Ishikawa (cell line): ENCODE results near the gene DCTN1.

Source experiments
- CEBPB ChIP-seq: IDR thresholded peaks from 2 replicates; pipeline ENCODE4 v1.6.1; 2012
- CREB1 ChIP-seq: IDR thresholded peaks from 2 replicates; pipeline ENCODE4 v1.6.1; 2012; ENCODE audit warnings: low read depth
- EGR1 ChIP-seq: IDR thresholded peaks from 2 replicates; pipeline ENCODE4 v1.6.1; 2012
- EP300 ChIP-seq: IDR thresholded peaks from 2 replicates; pipeline ENCODE4 v1.6.1; 2012; ENCODE audit warnings: borderline replicate concordance
- FOXM1 ChIP-seq: IDR thresholded peaks from 2 replicates; pipeline ENCODE4 v1.6.1; 2012; ENCODE audit warnings: low read depth, borderline replicate concordance
- NFIC ChIP-seq: IDR thresholded peaks from 2 replicates; pipeline ENCODE4 v1.6.1; 2012
- RAD21 ChIP-seq: IDR thresholded peaks from 2 replicates; pipeline ENCODE4 v1.6.1; 2012; ENCODE audit warnings: low read depth
- TAF1 ChIP-seq: IDR thresholded peaks from 2 replicates; pipeline ENCODE4 v1.6.1; 2012; ENCODE audit warnings: low read depth, mild to moderate bottlenecking
- TCF12 ChIP-seq: IDR thresholded peaks from 2 replicates; pipeline ENCODE4 v1.6.1; 2012; ENCODE audit warnings: low read depth
- TEAD4 ChIP-seq: IDR thresholded peaks from 2 replicates; pipeline ENCODE4 v1.6.1; 2012
- YY1 ChIP-seq: IDR thresholded peaks from 2 replicates; pipeline ENCODE4 v1.6.1; 2012; ENCODE audit warnings: low read depth
- ZBTB7A ChIP-seq: IDR thresholded peaks from 2 replicates; pipeline ENCODE4 v1.6.1; 2012; ENCODE audit warnings: low read depth
- TF ChIP-seq, protein P1 (sequence below): IDR thresholded peaks from 2 replicates; pipeline ENCODE4 v1.6.1; 2012
- TF ChIP-seq, protein P2 (sequence below): IDR thresholded peaks from 2 replicates; pipeline ENCODE4 v1.6.1; 2012
- TF ChIP-seq, protein P3 (sequence below): IDR thresholded peaks from 2 replicates; pipeline ENCODE4 v1.6.1; 2012; ENCODE audit warnings: low read depth, mild to moderate bottlenecking

Gene DCTN1

DNA sequence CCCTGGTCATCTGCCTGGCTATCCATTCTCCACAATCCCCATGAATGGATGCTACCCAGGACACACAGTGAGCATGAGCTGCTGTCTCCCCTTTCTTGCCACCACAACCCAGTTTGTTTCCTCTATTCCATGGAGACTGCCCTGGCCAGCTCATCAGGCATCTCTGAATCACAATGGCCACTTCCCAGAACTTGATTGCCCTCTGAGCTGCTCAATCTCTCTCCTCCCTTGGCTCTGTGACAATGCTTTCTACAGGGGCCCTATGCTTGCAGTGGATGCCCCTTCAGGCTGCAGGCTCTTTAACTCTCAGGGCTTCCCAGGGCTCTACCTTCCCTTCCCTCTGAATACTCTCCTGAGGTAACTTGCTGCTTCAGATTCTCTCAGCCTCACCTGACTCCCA, 22.5 kb downstream of the DCTN1 start:
- TF ChIP-seq RAD21 (no peak), CEBPB (no peak), TCF12 (no peak)
- TF ChIP-seq, protein P1, sequence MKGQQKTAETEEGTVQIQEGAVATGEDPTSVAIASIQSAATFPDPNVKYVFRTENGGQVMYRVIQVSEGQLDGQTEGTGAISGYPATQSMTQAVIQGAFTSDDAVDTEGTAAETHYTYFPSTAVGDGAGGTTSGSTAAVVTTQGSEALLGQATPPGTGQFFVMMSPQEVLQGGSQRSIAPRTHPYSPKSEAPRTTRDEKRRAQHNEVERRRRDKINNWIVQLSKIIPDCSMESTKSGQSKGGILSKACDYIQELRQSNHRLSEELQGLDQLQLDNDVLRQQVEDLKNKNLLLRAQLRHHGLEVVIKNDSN: no peak

DNA sequence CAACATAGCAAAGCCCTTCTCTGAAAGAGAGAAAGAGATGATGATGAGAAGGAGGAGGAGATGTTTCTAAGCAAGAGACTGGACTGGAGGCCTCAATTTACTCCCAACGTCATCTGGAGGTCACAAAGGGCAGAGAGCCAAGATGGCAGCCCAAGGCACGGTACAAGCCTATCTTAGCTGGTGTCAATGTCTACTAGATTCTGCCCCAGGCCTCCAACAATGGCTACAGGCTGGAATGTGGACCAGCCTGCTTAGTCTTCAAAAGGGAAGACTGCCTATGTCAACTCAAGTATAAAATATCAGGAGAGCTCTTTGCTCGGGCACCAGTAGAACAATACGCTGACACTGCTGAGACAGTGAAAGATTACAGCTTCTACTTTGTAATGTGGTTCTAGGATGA, 30.2 kb downstream of the DCTN1 start:
- TF ChIP-seq ZBTB7A: no peak
- TF ChIP-seq FOXM1: no peak
- TF ChIP-seq TAF1: no peak
- TF ChIP-seq RAD21: no peak
- TF ChIP-seq EGR1: no peak
- TF ChIP-seq YY1: no peak
- TF ChIP-seq TCF12: no peak
- TF ChIP-seq NFIC: no peak
- TF ChIP-seq, protein P1: no peak
- no peak for TF ChIP-seq TEAD4
- TF ChIP-seq CEBPB: no peak
- TF ChIP-seq CREB1: no peak
- TF ChIP-seq, protein P2, sequence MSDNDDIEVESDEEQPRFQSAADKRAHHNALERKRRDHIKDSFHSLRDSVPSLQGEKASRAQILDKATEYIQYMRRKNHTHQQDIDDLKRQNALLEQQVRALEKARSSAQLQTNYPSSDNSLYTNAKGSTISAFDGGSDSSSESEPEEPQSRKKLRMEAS: no peak
- TF ChIP-seq EP300: no peak
- TF ChIP-seq, protein P3, sequence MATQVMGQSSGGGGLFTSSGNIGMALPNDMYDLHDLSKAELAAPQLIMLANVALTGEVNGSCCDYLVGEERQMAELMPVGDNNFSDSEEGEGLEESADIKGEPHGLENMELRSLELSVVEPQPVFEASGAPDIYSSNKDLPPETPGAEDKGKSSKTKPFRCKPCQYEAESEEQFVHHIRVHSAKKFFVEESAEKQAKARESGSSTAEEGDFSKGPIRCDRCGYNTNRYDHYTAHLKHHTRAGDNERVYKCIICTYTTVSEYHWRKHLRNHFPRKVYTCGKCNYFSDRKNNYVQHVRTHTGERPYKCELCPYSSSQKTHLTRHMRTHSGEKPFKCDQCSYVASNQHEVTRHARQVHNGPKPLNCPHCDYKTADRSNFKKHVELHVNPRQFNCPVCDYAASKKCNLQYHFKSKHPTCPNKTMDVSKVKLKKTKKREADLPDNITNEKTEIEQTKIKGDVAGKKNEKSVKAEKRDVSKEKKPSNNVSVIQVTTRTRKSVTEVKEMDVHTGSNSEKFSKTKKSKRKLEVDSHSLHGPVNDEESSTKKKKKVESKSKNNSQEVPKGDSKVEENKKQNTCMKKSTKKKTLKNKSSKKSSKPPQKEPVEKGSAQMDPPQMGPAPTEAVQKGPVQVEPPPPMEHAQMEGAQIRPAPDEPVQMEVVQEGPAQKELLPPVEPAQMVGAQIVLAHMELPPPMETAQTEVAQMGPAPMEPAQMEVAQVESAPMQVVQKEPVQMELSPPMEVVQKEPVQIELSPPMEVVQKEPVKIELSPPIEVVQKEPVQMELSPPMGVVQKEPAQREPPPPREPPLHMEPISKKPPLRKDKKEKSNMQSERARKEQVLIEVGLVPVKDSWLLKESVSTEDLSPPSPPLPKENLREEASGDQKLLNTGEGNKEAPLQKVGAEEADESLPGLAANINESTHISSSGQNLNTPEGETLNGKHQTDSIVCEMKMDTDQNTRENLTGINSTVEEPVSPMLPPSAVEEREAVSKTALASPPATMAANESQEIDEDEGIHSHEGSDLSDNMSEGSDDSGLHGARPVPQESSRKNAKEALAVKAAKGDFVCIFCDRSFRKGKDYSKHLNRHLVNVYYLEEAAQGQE: no peak

DNA sequence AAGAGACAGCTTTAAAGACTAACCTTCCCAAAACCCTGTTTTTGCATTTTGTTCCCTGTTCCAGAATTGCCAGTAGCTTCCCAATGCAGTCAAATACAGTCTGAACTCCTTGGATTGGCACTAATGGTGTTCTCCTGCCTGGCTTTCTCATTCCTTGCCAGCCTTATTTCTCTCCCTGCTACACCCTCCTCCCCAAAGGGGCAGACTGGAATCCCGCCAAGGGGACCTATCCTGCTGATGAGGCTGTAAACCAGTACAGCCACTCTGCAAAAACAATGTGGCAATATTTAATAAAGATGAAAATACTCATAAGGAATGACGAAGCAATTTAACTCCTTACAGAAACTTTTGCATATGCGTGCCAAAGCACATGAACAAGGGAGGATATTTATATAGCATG, 32.4 kb downstream of the DCTN1 start:
- TF ChIP-seq TAF1: no peak
- no peak for TF ChIP-seq EP300
- no peak for TF ChIP-seq NFIC
- no peak for TF ChIP-seq TEAD4
- TF ChIP-seq, protein P1: no peak
- no peak for TF ChIP-seq RAD21
- no peak for TF ChIP-seq CREB1
- no peak for TF ChIP-seq FOXM1
- no peak for TF ChIP-seq CEBPB
- TF ChIP-seq YY1: no peak
- TF ChIP-seq EGR1: no peak
- TF ChIP-seq, protein P3: no peak
- TF ChIP-seq TCF12: no peak
- no peak for TF ChIP-seq ZBTB7A

DNA sequence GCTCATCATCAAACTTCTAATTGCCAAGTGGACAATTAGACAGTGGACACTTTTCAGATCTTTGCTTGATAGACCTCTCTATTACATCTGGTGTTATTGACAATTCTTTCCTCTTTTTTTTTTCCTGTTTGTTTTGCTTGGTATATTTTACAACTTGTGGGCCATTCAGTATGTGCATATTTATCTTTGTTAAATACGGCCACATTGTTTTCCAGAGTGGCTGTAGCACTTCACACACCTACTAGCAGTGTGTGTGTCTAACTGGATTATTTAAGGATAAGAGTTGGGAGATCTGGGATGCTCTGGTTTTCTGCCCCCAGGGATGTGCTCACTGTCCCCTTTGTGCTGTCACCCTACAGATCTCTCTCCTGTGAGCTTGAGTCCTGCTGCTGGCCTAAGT, 32.8 kb downstream of the DCTN1 start:
- TF ChIP-seq TAF1 (no peak), TCF12 (no peak), NFIC (no peak), ZBTB7A (no peak), YY1 (no peak), RAD21 (no peak), TEAD4 (no peak)
- TF ChIP-seq, protein P3: no peak

DNA sequence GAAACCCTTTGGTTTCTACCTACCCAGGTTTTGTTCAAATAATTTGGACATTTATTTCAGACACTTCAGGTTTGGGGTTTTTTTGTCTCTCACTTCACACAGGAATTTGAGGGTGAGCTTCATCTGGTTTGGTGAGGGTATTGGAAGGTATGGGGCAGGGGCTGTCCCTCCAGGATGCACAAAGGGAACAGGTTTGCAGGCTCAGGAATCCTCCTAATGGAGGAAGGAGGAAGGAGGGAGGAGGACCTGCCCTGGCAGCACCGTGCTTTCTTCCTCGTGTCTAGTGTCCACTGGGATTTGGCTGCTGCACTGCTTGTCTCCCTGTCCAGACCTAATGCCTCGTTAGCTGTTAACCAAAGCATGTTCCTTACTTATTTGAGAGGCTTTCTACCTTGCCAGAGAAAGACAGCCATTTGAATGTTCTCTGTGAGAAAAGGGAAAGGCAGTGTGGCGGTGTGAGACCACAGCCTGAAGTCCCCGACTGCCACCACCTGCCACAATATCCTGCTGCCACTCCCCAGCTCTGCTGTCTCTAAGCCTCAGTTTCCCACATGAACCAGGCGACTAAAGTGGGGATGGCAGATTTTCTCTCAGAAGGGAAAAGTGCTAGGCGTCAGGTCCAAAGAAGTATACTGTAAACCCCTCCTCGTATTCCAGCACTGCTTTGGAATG, 34.7 kb downstream of the DCTN1 start:
- TF ChIP-seq TCF12 (no peak), YY1 (no peak), EGR1 (no peak), EP300 (no peak), NFIC (no peak), RAD21 (no peak), CEBPB (no peak), TEAD4 (no peak), CREB1 (no peak), FOXM1 (no peak), TAF1 (no peak), ZBTB7A (no peak)
- TF ChIP-seq, protein P3: no peak
- TF ChIP-seq, protein P1: no peak
- TF ChIP-seq, protein P2: no peak
